Astrocyte of the spinal cord (primary cell): ENCODE results near the gene ARMC8.

Experiments
- DNase-seq: peaks from one replicate; pipeline ENCODE4 v3.0.0; 2011; ENCODE audit warnings: low read depth, low spot score
- H3K4me3 ChIP-seq: 2 replicates; pipeline ENCODE4 v1.5.1; 2011; ENCODE audit warnings: low read depth, mild to moderate bottlenecking, low read length, moderate library complexity
- CTCF ChIP-seq: IDR thresholded peaks from 2 replicates; pipeline ENCODE4 v1.5.1; 2012; ENCODE audit warnings: low read depth, mild to moderate bottlenecking, low read length, inconsistent platforms
- in situ Hi-C: cut with HindIII; loops from 2 replicates; pipeline ENCODE4 v1.10.0; 2017; ENCODE audit warnings: low sequenced_read_pairs

The ARMC8 gene

GRCh38 chr3:138234401-138235179 lies 47.5 kb downstream of the ARMC8 start:
- H3K4me3 ChIP-seq: no peak overlapping the region

GRCh38 chr3:138238711-138239110 lies 51.6 kb downstream of the ARMC8 start:
- no peak overlapping the region for H3K4me3 ChIP-seq
- TF ChIP-seq CTCF: no peak
- in situ Hi-C loops: no loop called here
- DNase-seq: no peak

More at GRCh38 chr3:138234401-138235179, 47.5 kb downstream of the ARMC8 start:
- in situ Hi-C loops: no loop called here
- no peak for TF ChIP-seq CTCF
- peak; percentile 63 for DNase-seq

GRCh38 chr3:138241061-138241460 lies 54.0 kb downstream of the ARMC8 start:
- DNase-seq: peak; percentile 25
- no peak overlapping the region for H3K4me3 ChIP-seq
- TF ChIP-seq CTCF: no peak
- in situ Hi-C loops: no loop called here

GRCh38 chr3:138241676-138242075 lies 54.6 kb downstream of the ARMC8 start:
- in situ Hi-C loops: no loop called here
- no peak for DNase-seq
- TF ChIP-seq CTCF: no peak
- no peak overlapping the region for H3K4me3 ChIP-seq

GRCh38 chr3:138242466-138242865 lies 55.4 kb downstream of the ARMC8 start:
- no peak overlapping the region for H3K4me3 ChIP-seq
- no peak for TF ChIP-seq CTCF
- DNase-seq: no peak
- in situ Hi-C loops: no loop called here

- in situ Hi-C loops: no loop called here
- TF ChIP-seq CTCF: no peak
- H3K4me3 ChIP-seq: no peak overlapping the region
- no peak for DNase-seq
Observed at GRCh38 chr3:138245026-138245425, 57.9 kb downstream of the ARMC8 start.
